CD4-positive, alpha-beta T cell treated with Interleukin-15 for 1 hour (primary cell): ENCODE results near the gene CEP55.
"Not testable (repeated sequence)": the region's sequence is repeated elsewhere in the genome, so short reads cannot be mapped to it uniquely, and the experiment has no call there.

Experiments
- DNase-seq: peaks from one replicate; pipeline ENCODE4 v3.0.0-alpha.2; 2020

Gene CEP55

GRCh38 chr10:93515071-93516005 is 18.9 kb downstream of the CEP55 start:
- no peak for DNase-seq

GRCh38 chr10:93516006-93516380 is 19.6 kb downstream of the CEP55 start:
- DNase-seq: no peak

- no peak for DNase-seq
These were observed 22.1 kb downstream of the CEP55 start for GRCh38 chr10:93518531-93518930.

- DNase-seq: no peak
These were observed 38.9 kb downstream of the CEP55 start for GRCh38 chr10:93535293-93535692.

- DNase-seq: not testable (repeated sequence)
These were observed 44.5 kb downstream of the CEP55 start for GRCh38 chr10:93540871-93541270.

- no peak for DNase-seq
These were observed 45.3 kb downstream of the CEP55 start for GRCh38 chr10:93541402-93542357.

- no peak for DNase-seq
These were observed 46.0 kb downstream of the CEP55 start for GRCh38 chr10:93542358-93542791.

- not testable (repeated sequence) for DNase-seq
These were observed 50.6 kb downstream of the CEP55 start for GRCh38 chr10:93546995-93547394.

- no peak for DNase-seq
These were observed 51.1 kb downstream of the CEP55 start for GRCh38 chr10:93547522-93547921.

GRCh38 chr10:93548376-93549071 is 52.1 kb downstream of the CEP55 start:
- DNase-seq: no peak

GRCh38 chr10:93550606-93551005 is 54.2 kb downstream of the CEP55 start:
- no peak for DNase-seq

GRCh38 chr10:93552780-93553179 is 56.4 kb downstream of the CEP55 start:
- no peak for DNase-seq

GRCh38 chr10:93553482-93554315 is 57.3 kb downstream of the CEP55 start:
- no peak for DNase-seq

- no peak for DNase-seq
These were observed 57.9 kb downstream of the CEP55 start for GRCh38 chr10:93554316-93554663.

- DNase-seq: peak; percentile 63
These were observed 58.5 kb downstream of the CEP55 start for GRCh38 chr10:93554760-93555432.

- no peak for DNase-seq
These were observed 63.1 kb downstream of the CEP55 start for GRCh38 chr10:93559490-93559889.

- no peak for DNase-seq
These were observed 64.1 kb downstream of the CEP55 start for GRCh38 chr10:93560541-93560940.

GRCh38 chr10:93565446-93565845 is 69.0 kb downstream of the CEP55 start:
- DNase-seq: no peak

GRCh38 chr10:93566435-93567276 is 70.2 kb downstream of the CEP55 start, which contains the start of gene FFAR4:
Gene FFAR4 (plus strand): TSS chr10:93566665. CDS start chr10:93566721, 56 bp downstream.
- peak; percentile 23 for DNase-seq
